Measurements from ENCODE around the gene EDN2. TPM values are rescaled to one million over a fixed set of nuclear protein-coding genes. Genes with fewer than 3 reads are reported as not detected.

Gene EDN2
- total and polyA plus RNA-seq, 2 donors (not counting 1 experiment from before 2014, with no cell fraction given) = not detected

- Histone ChIP-seq H3K27ac (ENCODE audit: low read length in 2 of 2) (no peak overlapping the region), H3K27me3 (replicated peaks in 1 of 4; ENCODE audit: control extremely low read depth in 1 of 4, control insufficient read depth in 3 of 4, insufficient read depth in 4 of 4, low read length in 3 of 4) (peaks cover 0 to 3% (median 0%) of the 10 kb centered on the region in 4 experiments), H3K4me2 (replicated peaks; ENCODE audit: low read depth, low read length, poor library complexity, severe bottlenecking) (no peak overlapping the region), H3K9me3 (ENCODE audit: control extremely low read depth in 1 of 3, control insufficient read depth in 2 of 3, insufficient read depth in 1 of 3, low read length in 2 of 3) (peaks cover 0 to 4% (median 0%) of the 10 kb centered on the region in 3 donors), H3K79me2 (ENCODE audit: control insufficient read depth, insufficient read depth, low read length) (no peaks in the 10 kb centered on the region), H3K4me1 (ENCODE audit: control insufficient read depth in 2 of 2, insufficient read depth in 2 of 2, low read length in 2 of 2) (no peaks in the 10 kb centered on the region), H3K36me3 (replicated peaks in 1 of 2; ENCODE audit: control extremely low read depth in 1 of 2, control insufficient read depth in 1 of 2, extremely low read depth in 1 of 2, insufficient read depth in 2 of 2, low read length in 1 of 2) (no peaks in the 10 kb centered on the region), H4K20me1 (ENCODE audit: control insufficient read depth, insufficient read depth, low read length, poor library complexity, severe bottlenecking) (no peaks in the 10 kb centered on the region), H3K9ac (ENCODE audit: low read length) (no peak overlapping the region), H3K4me3 (ENCODE audit: control extremely low read depth in 1 of 5, extremely low read depth in 1 of 5, insufficient read depth in 1 of 5, low read depth in 2 of 5, low read length in 4 of 5) (no peak overlapping the region), H2AFZ (ENCODE audit: insufficient read depth, low read depth, low read length, poor library complexity, severe bottlenecking) (no peak overlapping the region)
- Mint-ChIP-seq H3K4me1 (no peaks in the 10 kb centered on the region), H3K27ac (no peak overlapping the region), H3K9me3 (ENCODE audit: insufficient read depth) (no peaks in the 10 kb centered on the region), H3K27me3 (peaks cover 9% of the 10 kb centered on the region), H3K4me3 (no peak overlapping the region)
- intact Hi-C loops (cut with micrococcal nuclease) = no loop called here
- POLR2A ChIA-PET = no interaction called here
- DNase-seq = no peak
- no peak for TF ChIP-seq EZH2 (IDR thresholded peaks at IDR 0.05; ENCODE audit: borderline replicate concordance, insufficient read depth, low read depth, low read length, poor library complexity, severe bottlenecking)
- TF ChIP-seq, protein P1, sequence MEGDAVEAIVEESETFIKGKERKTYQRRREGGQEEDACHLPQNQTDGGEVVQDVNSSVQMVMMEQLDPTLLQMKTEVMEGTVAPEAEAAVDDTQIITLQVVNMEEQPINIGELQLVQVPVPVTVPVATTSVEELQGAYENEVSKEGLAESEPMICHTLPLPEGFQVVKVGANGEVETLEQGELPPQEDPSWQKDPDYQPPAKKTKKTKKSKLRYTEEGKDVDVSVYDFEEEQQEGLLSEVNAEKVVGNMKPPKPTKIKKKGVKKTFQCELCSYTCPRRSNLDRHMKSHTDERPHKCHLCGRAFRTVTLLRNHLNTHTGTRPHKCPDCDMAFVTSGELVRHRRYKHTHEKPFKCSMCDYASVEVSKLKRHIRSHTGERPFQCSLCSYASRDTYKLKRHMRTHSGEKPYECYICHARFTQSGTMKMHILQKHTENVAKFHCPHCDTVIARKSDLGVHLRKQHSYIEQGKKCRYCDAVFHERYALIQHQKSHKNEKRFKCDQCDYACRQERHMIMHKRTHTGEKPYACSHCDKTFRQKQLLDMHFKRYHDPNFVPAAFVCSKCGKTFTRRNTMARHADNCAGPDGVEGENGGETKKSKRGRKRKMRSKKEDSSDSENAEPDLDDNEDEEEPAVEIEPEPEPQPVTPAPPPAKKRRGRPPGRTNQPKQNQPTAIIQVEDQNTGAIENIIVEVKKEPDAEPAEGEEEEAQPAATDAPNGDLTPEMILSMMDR (IDR thresholded peaks at IDR 0.05) = no peak
- CTCF ChIA-PET = no interaction called here
- no CpG with 5 or more reads among the region's 1 CpG for WGBS (ENCODE audit: insufficient coverage)
- no peak for ATAC-seq (ENCODE audit: low read depth)
Measured at GRCh38 chr1:41465741-41466140, 18.7 kb downstream of the EDN2 start.

GRCh38 chr1:41464885-41465284 is 19.6 kb downstream of the EDN2 start:
- Mint-ChIP-seq H3K27me3 (peaks cover 11% of the 10 kb centered on the region), H3K9me3 (ENCODE audit: insufficient read depth) (no peaks in the 10 kb centered on the region), H3K27ac (no peak overlapping the region), H3K4me1 (no peaks in the 10 kb centered on the region), H3K4me3 (no peak overlapping the region)
- Histone ChIP-seq H3K27ac (ENCODE audit: low read length in 2 of 2) (no peak overlapping the region), H3K4me3 (ENCODE audit: control extremely low read depth in 1 of 5, extremely low read depth in 1 of 5, insufficient read depth in 1 of 5, low read depth in 2 of 5, low read length in 4 of 5) (no peak overlapping the region), H3K4me2 (replicated peaks; ENCODE audit: low read depth, low read length, poor library complexity, severe bottlenecking) (no peak overlapping the region), H2AFZ (ENCODE audit: insufficient read depth, low read depth, low read length, poor library complexity, severe bottlenecking) (no peak overlapping the region), H3K79me2 (ENCODE audit: control insufficient read depth, insufficient read depth, low read length) (no peaks in the 10 kb centered on the region), H3K36me3 (replicated peaks in 1 of 2; ENCODE audit: control extremely low read depth in 1 of 2, control insufficient read depth in 1 of 2, extremely low read depth in 1 of 2, insufficient read depth in 2 of 2, low read length in 1 of 2) (no peaks in the 10 kb centered on the region), H3K9ac (ENCODE audit: low read length) (no peak overlapping the region), H3K9me3 (ENCODE audit: control extremely low read depth in 1 of 3, control insufficient read depth in 2 of 3, insufficient read depth in 1 of 3, low read length in 2 of 3) (peaks cover 0 to 4% (median 0%) of the 10 kb centered on the region in 3 donors), H3K27me3 (replicated peaks in 1 of 4; ENCODE audit: control extremely low read depth in 1 of 4, control insufficient read depth in 3 of 4, insufficient read depth in 4 of 4, low read length in 3 of 4) (peaks cover 0 to 3% (median 0%) of the 10 kb centered on the region in 4 experiments), H3K4me1 (ENCODE audit: control insufficient read depth in 2 of 2, insufficient read depth in 2 of 2, low read length in 2 of 2) (no peaks in the 10 kb centered on the region), H4K20me1 (ENCODE audit: control insufficient read depth, insufficient read depth, low read length, poor library complexity, severe bottlenecking) (no peaks in the 10 kb centered on the region)
- ChIA-PET POLR2A (no interaction called here), CTCF (no interaction called here)
- TF ChIP-seq, protein P1 (IDR thresholded peaks at IDR 0.05) = no peak
- TF ChIP-seq EZH2 (IDR thresholded peaks at IDR 0.05; ENCODE audit: borderline replicate concordance, insufficient read depth, low read depth, low read length, poor library complexity, severe bottlenecking) = no peak
- ATAC-seq (ENCODE audit: low read depth) = no peak
- WGBS (ENCODE audit: insufficient coverage) = 87% methylated on average over 5 of the region's 7 CpGs
- DNase-seq = no peak
- intact Hi-C loops (cut with micrococcal nuclease) = no loop called here

Data from B cell (primary cell).